ENCODE measurements around the gene NMNAT2.

Gene NMNAT2

GRCh38 chr1:183366116-183366515 lies 52.1 kb downstream of the NMNAT2 start:
- DNase-seq, result no peak

DNA sequence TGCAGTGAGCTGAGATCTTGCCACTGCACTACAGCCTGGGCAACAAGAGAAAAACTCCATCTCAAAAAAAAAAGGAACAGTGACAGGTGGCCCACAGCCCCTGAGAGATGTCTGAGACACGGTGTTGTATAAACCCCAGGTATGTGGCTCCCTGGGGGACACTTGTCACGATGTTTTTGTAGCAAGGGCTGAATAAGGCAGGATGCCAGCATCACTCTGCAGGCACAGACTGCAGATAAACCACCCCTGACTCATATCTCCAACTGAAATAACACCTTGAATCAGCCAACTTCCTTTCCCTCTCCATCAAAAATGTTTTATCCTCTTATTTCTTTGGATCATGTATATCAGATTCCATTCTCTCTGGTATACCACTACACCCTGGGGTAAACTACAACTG lies 52.5 kb downstream of the NMNAT2 start:
- peak in 1 of 56 donors; percentile 7 for DNase-seq

- DNase-seq, result no peak
These were observed 53.1 kb downstream of the NMNAT2 start for GRCh38 chr1:183365093-183365492.

DNA sequence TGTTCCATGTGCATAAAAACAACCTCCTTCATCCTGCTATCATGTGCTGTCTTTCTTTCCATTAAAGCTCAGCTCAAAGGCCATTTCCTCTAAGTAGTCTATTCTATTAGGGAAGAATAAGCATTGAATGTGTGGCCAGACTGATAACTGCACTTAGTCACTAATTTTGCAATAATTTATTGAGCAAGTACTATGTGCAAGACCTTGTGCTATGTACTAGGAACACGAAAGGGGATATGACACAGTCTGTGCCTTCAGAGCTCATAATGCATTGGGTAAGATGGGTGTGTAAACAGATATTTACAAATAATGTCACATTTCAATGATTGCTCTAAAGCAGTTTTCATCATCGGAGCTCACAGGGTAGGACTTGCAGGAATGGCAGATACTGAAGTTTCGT lies 54.2 kb downstream of the NMNAT2 start:
- DNase-seq, result no peak

DNA sequence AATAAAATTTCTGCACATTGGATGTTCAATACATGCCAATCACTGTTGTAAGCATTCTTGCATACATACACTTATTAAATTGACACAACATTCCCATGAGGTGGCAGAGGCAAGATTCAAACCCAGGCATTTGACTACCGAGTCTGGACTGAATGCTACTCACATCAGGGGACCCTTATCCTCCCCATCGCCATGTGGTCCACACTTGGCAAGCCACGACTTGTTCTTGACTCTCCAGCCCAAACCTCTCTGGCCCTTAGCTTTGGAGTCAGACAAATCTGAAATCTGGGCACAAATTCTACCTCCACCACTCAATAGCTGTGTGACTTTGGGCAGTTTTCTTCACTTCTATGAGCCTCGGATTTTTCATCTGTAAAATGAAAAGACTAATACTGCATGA lies 57.1 kb downstream of the NMNAT2 start:
- DNase-seq, result no peak

DNA sequence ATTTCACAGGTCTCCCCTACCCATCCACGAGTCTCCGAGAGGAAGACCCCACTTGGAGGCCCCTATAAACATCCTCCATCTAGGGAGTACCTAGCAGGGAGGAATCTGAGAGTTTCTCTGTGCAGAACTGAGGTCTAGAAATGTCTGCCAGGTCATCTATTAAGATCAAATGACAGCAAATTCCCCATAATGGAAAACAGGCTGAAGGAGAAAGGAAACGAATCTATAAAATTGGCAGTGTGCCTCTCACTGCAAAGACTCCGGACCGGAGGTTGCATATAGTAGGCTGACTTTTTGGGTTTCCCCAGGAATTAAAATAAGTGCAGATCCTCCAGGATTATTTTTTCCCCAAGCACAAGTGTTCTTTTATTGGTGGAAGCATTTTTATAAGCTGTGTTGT lies 57.7 kb downstream of the NMNAT2 start:
- DNase-seq, result no peak

- no peak for DNase-seq
These were observed 61.5 kb downstream of the NMNAT2 start for GRCh38 chr1:183356534-183357182.

GRCh38 chr1:183355797-183356196 lies 62.4 kb downstream of the NMNAT2 start:
- DNase-seq, result no peak

DNA sequence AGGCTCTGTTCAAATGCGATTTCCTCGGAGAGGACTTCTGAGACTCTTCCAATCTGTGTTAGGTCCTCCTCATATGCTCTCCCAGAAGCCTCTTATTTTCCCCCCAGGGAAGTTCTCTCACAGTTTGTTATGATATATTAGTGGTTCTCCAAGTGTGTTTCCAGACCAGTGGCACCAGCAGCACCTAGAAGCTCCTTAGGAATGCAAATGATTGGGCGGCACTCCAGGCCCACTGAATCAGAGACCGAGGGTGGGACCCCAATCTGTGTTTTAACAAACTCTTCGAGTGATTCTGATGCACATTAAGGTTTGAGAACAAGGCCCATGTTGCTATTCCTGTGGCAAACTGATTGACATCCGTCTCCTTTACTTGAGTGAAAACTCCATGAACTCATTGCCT lies 63.0 kb downstream of the NMNAT2 start:
- no peak for DNase-seq

DNA sequence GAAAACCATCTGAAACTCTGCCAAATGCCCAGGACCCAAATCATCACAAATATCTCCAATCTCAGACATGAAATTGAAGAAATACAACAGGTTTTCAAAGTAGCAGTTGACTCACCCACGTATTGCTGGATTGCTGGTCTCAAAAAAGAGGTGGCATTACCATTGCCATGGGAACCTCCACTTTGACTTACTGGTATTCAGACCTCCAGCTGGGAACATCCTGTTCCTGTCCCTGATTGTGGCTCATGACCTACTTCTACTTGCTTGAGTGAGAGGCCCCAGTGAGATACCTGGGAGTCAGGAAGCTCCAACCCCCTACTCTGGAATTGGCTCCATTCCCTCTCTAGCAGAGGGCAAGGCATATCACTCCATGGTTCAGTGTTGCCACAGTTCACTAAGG lies 64.6 kb downstream of the NMNAT2 start:
- no peak for DNase-seq

DNA sequence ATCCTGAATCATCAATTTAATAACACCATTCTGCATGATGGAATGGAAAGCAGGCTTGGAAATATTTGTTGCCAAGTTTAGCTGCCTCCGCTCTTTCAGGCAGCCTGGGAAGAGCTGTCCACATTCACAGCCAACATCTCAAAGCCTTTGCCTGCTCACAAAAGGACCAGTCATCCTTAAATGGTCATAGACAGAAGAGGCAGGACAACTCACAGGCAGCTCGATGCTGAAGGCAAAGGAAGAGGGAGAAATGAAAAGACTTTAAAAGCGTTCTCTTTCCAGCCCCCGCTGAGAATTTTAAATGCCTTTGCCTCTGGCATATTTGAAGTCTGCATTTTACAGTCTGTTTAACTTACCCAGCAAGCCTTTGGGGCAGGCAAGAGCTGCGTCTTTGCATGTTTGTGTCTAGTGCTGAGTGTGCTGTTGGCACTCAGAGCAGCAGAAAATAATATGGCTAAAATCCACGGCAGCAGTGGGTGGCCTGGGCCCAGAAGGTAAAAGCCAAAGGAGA lies 68.9 kb downstream of the NMNAT2 start:
- peak in 35 of 56 donors; percentile 11 to 70 (median 36) for DNase-seq

GRCh38 chr1:183346276-183346732 lies 71.9 kb downstream of the NMNAT2 start:
- DNase-seq, result no peak

DNA sequence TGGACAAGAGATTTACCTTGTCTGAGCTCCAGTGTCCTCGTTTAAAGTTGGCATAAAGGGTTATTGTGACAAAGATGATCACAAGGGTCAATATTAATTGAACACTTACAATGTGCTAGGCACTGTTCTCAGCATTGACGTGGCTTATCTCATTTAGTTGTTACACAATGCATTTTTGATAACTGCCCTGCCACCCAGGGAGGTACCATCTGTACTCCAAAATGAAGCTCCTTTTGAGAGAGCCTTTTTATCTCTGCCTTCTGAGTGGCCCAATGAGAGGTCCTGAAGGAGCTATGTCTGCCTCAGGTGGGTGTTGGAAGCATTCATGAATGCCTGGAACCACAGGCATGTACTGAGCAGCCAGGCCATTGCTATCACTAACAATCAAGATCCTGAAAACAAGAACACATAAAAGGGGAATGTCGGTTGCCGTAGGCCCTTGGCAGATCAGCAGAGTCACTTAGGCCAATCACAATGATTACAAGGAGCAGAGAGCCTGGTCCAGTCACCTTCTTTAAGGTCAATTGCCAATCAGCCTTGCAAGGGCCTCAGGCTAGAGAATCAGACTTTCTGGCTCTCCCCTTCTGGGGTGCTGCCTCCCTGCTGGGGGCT lies 78.5 kb downstream of the NMNAT2 start:
- DNase-seq, result no peak

DNA sequence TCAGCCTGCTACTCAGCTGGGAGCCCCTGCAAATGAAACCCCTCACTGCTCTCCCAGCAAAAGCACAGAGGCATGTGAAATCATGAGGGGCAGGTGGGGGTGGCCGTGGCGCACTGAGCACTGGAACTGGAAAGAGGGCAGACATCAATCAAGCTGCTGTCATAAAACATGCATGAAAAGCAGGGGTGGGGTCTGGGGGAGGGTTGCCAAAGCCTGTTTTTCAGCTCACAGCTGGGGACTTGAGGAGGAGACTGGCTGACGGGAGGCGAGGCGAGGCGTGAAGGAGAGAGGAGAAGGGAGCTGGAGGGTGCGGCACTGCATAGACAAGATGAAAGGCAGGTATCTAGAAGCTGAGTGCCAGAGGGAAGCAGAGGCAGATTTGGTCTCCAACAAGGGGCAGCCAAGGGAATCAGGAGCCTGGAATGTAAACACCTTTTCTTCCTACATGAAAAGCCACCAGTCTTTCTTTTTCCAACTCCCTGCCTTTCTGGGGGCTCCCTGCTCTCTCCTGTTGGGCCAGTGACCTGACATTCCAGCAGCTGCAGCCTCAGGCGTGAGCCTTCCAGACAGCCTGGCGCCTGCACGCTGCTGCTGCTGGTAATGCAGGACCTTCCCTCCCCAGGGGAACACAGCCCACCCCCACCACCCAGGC lies 87.0 kb downstream of the NMNAT2 start:
- peak in 32 of 56 donors; percentile 4 to 79 (median 38) for DNase-seq

GRCh38 chr1:183330335-183330734 lies 87.8 kb downstream of the NMNAT2 start:
- DNase-seq, result no peak

DNA sequence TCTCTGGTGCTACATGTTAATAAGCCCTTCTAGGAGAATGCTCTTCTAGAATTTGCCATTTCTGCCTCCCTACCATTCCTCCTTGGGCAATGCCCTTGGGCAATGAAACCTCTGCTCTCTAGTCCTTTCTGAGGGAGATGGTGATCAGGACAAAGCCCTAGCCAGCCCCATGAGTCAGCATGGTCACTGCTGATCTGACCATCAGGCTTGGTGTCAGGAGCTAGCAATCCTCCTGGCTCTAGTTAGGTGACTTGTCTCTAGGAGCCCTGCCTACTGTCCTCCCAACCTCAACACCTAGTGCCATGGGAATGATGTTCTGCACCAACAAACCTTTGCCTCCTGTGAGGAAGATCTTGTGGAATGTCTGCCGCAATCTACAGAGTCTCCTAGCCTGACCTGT lies 89.8 kb downstream of the NMNAT2 start:
- no peak for DNase-seq

GRCh38 chr1:183327434-183328290 lies 90.5 kb downstream of the NMNAT2 start:
- DNase-seq, result peak in 1 of 56 donors; percentile 17

GRCh38 chr1:183323849-183324683 lies 94.1 kb downstream of the NMNAT2 start:
- no peak for DNase-seq

DNA sequence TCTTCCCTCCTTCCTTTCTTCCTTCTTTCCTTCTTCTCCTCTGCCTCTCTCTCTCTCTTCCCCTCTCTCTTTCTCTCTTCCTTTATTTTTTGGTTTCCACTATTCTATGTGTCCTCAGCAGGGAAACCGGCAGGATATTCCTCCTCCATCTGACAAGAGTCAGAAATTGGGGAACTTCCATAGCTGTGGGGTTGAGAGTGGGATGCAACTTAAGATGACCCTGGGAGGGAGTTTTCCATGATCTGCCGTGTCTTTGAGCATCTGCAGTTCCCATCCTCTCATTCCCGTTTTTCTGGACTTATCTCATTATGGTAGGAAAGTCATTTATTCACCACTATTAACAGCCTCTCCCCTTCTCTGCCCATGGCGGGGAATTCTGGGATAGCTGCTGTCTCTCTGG lies 98.6 kb downstream of the NMNAT2 start:
- no peak for DNase-seq

DNA sequence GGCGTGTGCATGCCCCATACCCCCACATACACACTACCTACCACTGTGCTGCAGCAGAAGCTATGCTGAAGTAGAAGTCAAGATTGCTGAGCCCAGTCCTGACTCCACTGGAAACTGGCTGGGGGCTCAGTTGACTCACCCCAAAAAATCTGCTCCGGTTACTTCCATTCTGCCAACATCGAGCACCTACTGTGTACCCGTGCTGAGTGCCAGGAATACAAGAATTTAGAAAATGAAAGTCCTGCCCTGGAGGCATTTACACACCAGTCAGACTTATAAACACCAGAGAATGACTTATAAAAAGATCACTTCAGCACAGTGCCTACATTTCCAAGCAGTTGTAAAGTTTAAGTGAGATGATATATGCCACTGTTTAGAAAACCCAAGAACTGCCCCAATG lies 99.1 kb downstream of the NMNAT2 start:
- DNase-seq, result no peak

- peak in 7 of 56 donors; percentile 2 to 21 (median 10) for DNase-seq
These were observed 99.7 kb downstream of the NMNAT2 start for GRCh38 chr1:183318433-183318832.

All from nucleus accumbens (tissue), 56 donors.